K562 (cell line): ENCODE results near the gene ZNF800. TPM values are rescaled to one million over a fixed set of nuclear protein-coding genes. Genes with fewer than 3 reads are reported as not detected.

Experiments
- DEAF1 ChIP-seq: fragments of 450-650 bp; formaldehyde crosslinking; IDR thresholded peaks from 2 replicates; pipeline ENCODE4 v1.4.0; 2020; ENCODE audit warnings: mild to moderate bottlenecking, moderate library complexity
- E2F3 ChIP-seq: fragments of 250-450 bp; sonication (Bioruptor Pico); IDR thresholded peaks from 2 replicates; pipeline ENCODE4 v1.4.0; 2020; ENCODE audit warnings: mild to moderate bottlenecking
- EHMT2 ChIP-seq: fragments of 450-650 bp; IDR thresholded peaks from 2 replicates; pipeline ENCODE4 v1.6.1; 2018; ENCODE audit warnings: antibody characterized with exemption
- EP400 ChIP-seq: fragments of 450-650 bp; IDR thresholded peaks from 2 replicates; pipeline ENCODE4 v1.6.1; 2017; ENCODE audit warnings: antibody characterized with exemption, mild to moderate bottlenecking, moderate library complexity
- ERF ChIP-seq: fragments of 450-650 bp; formaldehyde crosslinking; IDR thresholded peaks from 2 replicates; pipeline ENCODE4 v1.4.0; 2020; ENCODE audit warnings: mild to moderate bottlenecking, mixed read lengths
- JUN ChIP-seq, 2 experiments: sonication (generic) in 1 of 2; formaldehyde crosslinking in 1 of 2; IDR thresholded peaks; 2 replicates each; pipeline versions ENCODE4 v1.6.1 to v1.8.0; 2012 to 2022; ENCODE audit warnings: borderline replicate concordance in 2 of 2, mild to moderate bottlenecking in 2 of 2, improper control_type of control experiment in 1 of 2, low read depth in 1 of 2, low read length in 1 of 2, missing genetic modification reagents in 1 of 2
- MAFF ChIP-seq: IDR thresholded peaks from 2 replicates; pipeline ENCODE4 v1.6.1; 2012; ENCODE audit warnings: low read length, improper control_type of control experiment
- MED1 ChIP-seq: sonication (generic); formaldehyde crosslinking; IDR thresholded peaks from 2 replicates; pipeline ENCODE4 v1.8.1; 2023; ENCODE audit warnings: missing genetic modification reagents, borderline replicate concordance
- MEF2A ChIP-seq: IDR thresholded peaks from 2 replicates; pipeline ENCODE4 v1.6.1; 2011; ENCODE audit warnings: low read depth, mild to moderate bottlenecking, low read length, moderate library complexity; ENCODE audit not compliant: control insufficient read depth
- NFE2 ChIP-seq: IDR thresholded peaks from 2 replicates; pipeline ENCODE4 v1.6.1; 2014; ENCODE audit warnings: antibody characterized with exemption, low read depth
- NUFIP1 ChIP-seq: fragments of 450-650 bp; IDR thresholded peaks from 2 replicates; pipeline ENCODE4 v1.6.1; 2018; ENCODE audit not compliant: partially characterized antibody
- POLR2AphosphoS5 ChIP-seq: IDR thresholded peaks from 2 replicates; pipeline ENCODE4 v1.6.1; 2011; ENCODE audit warnings: mild to moderate bottlenecking, low read depth, low read length, moderate library complexity; ENCODE audit not compliant: control insufficient read depth, insufficient read depth
- POU5F1 ChIP-seq: fragments of 150-350 bp; IDR thresholded peaks from 2 replicates; pipeline ENCODE4 v1.6.1; 2014; ENCODE audit warnings: borderline replicate concordance, low read length, low read depth, mild to moderate bottlenecking; ENCODE audit not compliant: partially characterized antibody
- PRPF4 ChIP-seq: fragments of 200-400 bp; formaldehyde crosslinking; IDR thresholded peaks from one replicate; pipeline ENCODE4 v1.6.1; 2017; ENCODE audit warnings: low read length, low read depth, mild to moderate bottlenecking; ENCODE audit not compliant: insufficient read depth, poor library complexity, severe bottlenecking
- SMARCB1 ChIP-seq: IDR thresholded peaks from 2 replicates; pipeline ENCODE4 v1.6.1; 2011; ENCODE audit warnings: improper control_type of control experiment, low read depth; ENCODE audit not compliant: insufficient read length
- SNIP1 ChIP-seq: fragments of 450-650 bp; IDR thresholded peaks from 2 replicates; pipeline ENCODE4 v1.7.1; 2017; ENCODE audit warnings: low read depth, mild to moderate bottlenecking
- TCF7L2 ChIP-seq: fragments of 150-350 bp; IDR thresholded peaks from 2 replicates; pipeline ENCODE4 v1.6.1; 2016; ENCODE audit warnings: low read depth, mild to moderate bottlenecking, low read length, moderate library complexity
- ZBTB17 ChIP-seq: fragments of 450-650 bp; formaldehyde crosslinking; IDR thresholded peaks from 2 replicates; pipeline ENCODE4 v1.4.0; 2020; ENCODE audit warnings: mild to moderate bottlenecking
- ZBTB33 ChIP-seq: sonication (generic); formaldehyde crosslinking; IDR thresholded peaks from 2 replicates; pipeline ENCODE4 v1.8.1; 2023; ENCODE audit warnings: mild to moderate bottlenecking, missing genetic modification reagents
- ZFP1 ChIP-seq: fragments of 450-650 bp; formaldehyde crosslinking; IDR thresholded peaks from 2 replicates; pipeline ENCODE4 v1.4.0; 2020; ENCODE audit warnings: mild to moderate bottlenecking, mixed read lengths
- ZFX ChIP-seq: sonication (generic); formaldehyde crosslinking; IDR thresholded peaks from 2 replicates; pipeline ENCODE4 v1.8.0; 2022; ENCODE audit warnings: mild to moderate bottlenecking, missing genetic modification reagents, moderate library complexity
- ZNF165 ChIP-seq: fragments of 250-450 bp; sonication (Bioruptor Pico); IDR thresholded peaks from 2 replicates; pipeline ENCODE4 v1.4.0; 2020; ENCODE audit warnings: borderline replicate concordance
- ZNF436 ChIP-seq: fragments of 250-450, 450-650 bp; sonication (Bioruptor Pico); formaldehyde crosslinking; IDR thresholded peaks from 2 replicates; pipeline ENCODE4 v1.7.0; 2020; ENCODE audit warnings: mild to moderate bottlenecking
- ZNF583 ChIP-seq: fragments of 250-450 bp; sonication (Bioruptor Pico); IDR thresholded peaks from 2 replicates; pipeline ENCODE4 v1.4.0; 2020
- ZNF695 ChIP-seq: fragments of 450-650 bp; formaldehyde crosslinking; IDR thresholded peaks from 2 replicates; pipeline ENCODE4 v1.4.0; 2020; ENCODE audit warnings: mild to moderate bottlenecking, moderate library complexity
- ZNF780A ChIP-seq: fragments of 250-450 bp; sonication (Bioruptor Pico); IDR thresholded peaks from 2 replicates; pipeline ENCODE4 v1.5.0; 2021; ENCODE audit warnings: mild to moderate bottlenecking
- ZNF830 ChIP-seq: fragments of 250-450 bp; sonication (Bioruptor Pico); IDR thresholded peaks from 2 replicates; pipeline ENCODE4 v1.5.0; 2021; ENCODE audit warnings: mild to moderate bottlenecking
- polyA plus RNA-seq, 8 experiments: library from polyadenylated mRNA; depleted of rRNA in 4 of 8; stranded (reverse) in 5 of 8; unstranded in 3 of 8; fragments of >200 nt; fragmentation: Nextera tagmentation in 2 of 8; fragmentation: Illumina TruSeq in 1 of 8; extraction: Ambion mirVana in 2 of 8; extraction: Trizol in 1 of 8; gene quantifications; 2 replicates each; pipeline versions ENCODE4 v1.2.1 to v1.2.3, GENCODE V29; 2011 to 2014; ENCODE audit warnings: inconsistent platforms in 1 of 8, missing spikeins in 1 of 8
- total RNA-seq, 7 experiments: library from RNA; depleted of rRNA in 6 of 7; stranded (reverse); fragments of >200 nt in 6 of 7; fragmentation: Illumina TruSeq in 2 of 7; extraction: Trizol in 2 of 7; gene quantifications; 2 replicates each; pipeline versions ENCODE4 v1.2.1 to v1.2.3, GENCODE V29; 2011 to 2021; ENCODE audit warnings: low replicate concordance in 1 of 7

The ZNF800 gene
- total and polyA plus RNA-seq, 9 of the 15 experiments (the other 6 are each of a cell fraction or from before 2014, with no cell fraction given) = 7.5 to 58.3 (median 33.4) TPM

DNA sequence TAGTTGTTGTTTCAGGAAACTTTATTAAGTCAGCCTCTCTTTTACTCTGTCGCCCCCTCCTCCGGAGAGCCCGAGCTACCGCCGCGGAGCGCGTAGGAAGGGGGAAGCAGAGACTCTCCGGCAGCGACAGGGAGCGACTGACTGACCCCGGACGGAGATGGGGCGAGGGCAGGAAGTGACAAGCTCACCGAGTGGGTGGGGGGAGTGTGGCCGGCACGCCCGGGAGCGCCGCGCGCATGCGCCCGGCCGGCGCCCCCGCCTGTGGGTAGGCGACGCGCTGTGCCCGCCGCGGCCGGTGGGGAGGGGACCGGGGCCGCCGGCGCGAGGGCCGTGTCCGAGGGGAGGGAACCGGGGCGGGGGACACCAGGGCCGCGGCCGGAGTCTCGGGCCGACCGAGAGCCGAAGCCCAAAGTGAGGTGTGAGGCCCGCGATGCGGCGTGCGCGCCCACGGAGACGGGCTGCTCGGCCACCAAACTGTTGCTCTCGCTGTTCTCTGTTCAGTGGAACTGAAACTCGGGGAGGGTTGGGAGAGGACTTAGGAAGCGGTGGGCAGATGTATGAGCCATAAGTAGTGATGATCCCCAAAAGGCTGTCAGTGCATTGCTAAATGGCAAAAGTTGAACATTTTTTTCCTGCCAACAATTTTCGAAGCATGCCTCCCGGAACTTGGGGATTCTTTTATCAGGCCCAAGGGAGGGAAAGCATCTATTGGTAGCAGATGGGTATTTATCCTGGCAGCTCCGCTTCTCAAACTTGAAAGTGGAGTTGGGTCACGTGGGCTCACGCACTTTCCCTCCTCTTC is at the start of gene ZNF800 (continued):
- TF ChIP-seq ZFP1 (CRISPR knock-in tag) (no peak), NUFIP1 (no peak), MAFF (no peak), ZBTB17 (no peak; the same call in 1 of the 2 replicates), SNIP1 (no peak), DEAF1 (no peak), E2F3 (CRISPR knock-in tag) (peak; percentile 44), ZNF583 (CRISPR knock-in tag) (no peak), TCF7L2 (no peak), ZBTB33 (CRISPR knock-in tag) (no peak; the same call in none of the 2 replicates), PRPF4 (no peak), NFE2 (no peak), ZNF780A (CRISPR knock-in tag) (no peak), ZNF695 (CRISPR knock-in tag) (no peak), JUN (IDR thresholded peaks at IDR 0.05; ENCODE audit: borderline replicate concordance, low read depth, low read length) (no peak), JUN (CRISPR knock-in tag; IDR thresholded peaks at IDR 0.05; ENCODE audit: borderline replicate concordance) (peak; percentile 63; the same call in 1 of the 2 replicates), MED1 (CRISPR knock-in tag) (no peak), ZFX (peak; percentile 80), ERF (CRISPR knock-in tag) (0 out of 2 replicates have a peak, but pooled peaks have one; percentile 9), POU5F1 (no peak), ZNF165 (CRISPR knock-in tag) (no peak), ZNF830 (CRISPR knock-in tag) (no peak), ZNF436 (CRISPR knock-in tag) (no peak), MEF2A (0 out of 2 replicates have a peak, but pooled peaks have one; percentile 6), EHMT2 (no peak), SMARCB1 (no peak), POLR2AphosphoS5 (peak; percentile 98), EP400 (peak; percentile 73; the same call in 1 of the 2 replicates)
